Kidney (tissue), 14 donors: ENCODE measurements around the gene ELF5. TPM values are rescaled to one million over a fixed set of nuclear protein-coding genes. Genes with fewer than 3 reads are reported as not detected.

Experiments used
- DNase-seq, 5 donors: peaks; one replicate each; pipeline ENCODE4 v3.0.0-alpha.2; 2013 to 2020
- FAIRE-seq: peaks from 2 replicates; lab custom pipeline; 2012; peaks lifted over from hg19 to GRCh38; lab: Jason Lieb, UNC
- H3K27ac ChIP-seq, 2 donors: one replicate each; pipeline ENCODE4 v1.7.0; 2013; ENCODE audit warnings: low read depth in 2 of 2, low read length in 2 of 2, inconsistent platforms in 1 of 2
- H3K27me3 ChIP-seq: one replicate; pipeline ENCODE4 v1.7.1; 2013; ENCODE audit warnings: low read length, inconsistent platforms; ENCODE audit not compliant: control insufficient read depth, insufficient read depth
- H3K36me3 ChIP-seq, 3 donors: one replicate each; pipeline versions ENCODE4 v1.7.0 to v1.7.1; 2013; ENCODE audit warnings: low read length in 3 of 3, control low read depth in 1 of 3, inconsistent platforms in 1 of 3; ENCODE audit not compliant: insufficient read depth in 3 of 3, control insufficient read depth in 2 of 3
- H3K4me1 ChIP-seq, 3 donors: one replicate each; pipeline versions ENCODE4 v1.7.0 to v1.7.1; 2013; ENCODE audit warnings: low read length in 3 of 3, inconsistent platforms in 1 of 3, low read depth in 1 of 3; ENCODE audit not compliant: control insufficient read depth in 2 of 3, insufficient read depth in 2 of 3
- H3K4me3 ChIP-seq, 3 donors: one replicate each; pipeline versions ENCODE4 v1.7.0 to v1.8.1; 2013; ENCODE audit warnings: low read length in 3 of 3, control low read depth in 1 of 3, inconsistent platforms in 1 of 3
- H3K9ac ChIP-seq, 3 donors: one replicate each; pipeline versions ENCODE4 v1.7.0 to v1.7.1; 2013; ENCODE audit warnings: low read length in 3 of 3, control low read depth in 1 of 3, inconsistent platforms in 1 of 3
- H3K9me3 ChIP-seq, 3 donors: one replicate each; pipeline versions ENCODE4 v1.7.0 to v1.7.1; 2013; ENCODE audit warnings: low read length in 3 of 3, control low read depth in 1 of 3, inconsistent platforms in 1 of 3; ENCODE audit not compliant: control insufficient read depth in 2 of 3, insufficient read depth in 1 of 3
- CTCF ChIP-seq: IDR thresholded peaks from 3 replicates; pipeline ENCODE4 v1.5.1; 2012; ENCODE audit warnings: mild to moderate bottlenecking, moderate library complexity, borderline replicate concordance; ENCODE audit not compliant: insufficient read depth; ENCODE audit errors: extremely low read depth
- intact Hi-C: fragments of 100-400 bp; cut with DNase I; formaldehyde crosslinking; loops from one replicate; pipeline ENCODE4 v1.11.1; 2022
- polyA plus RNA-seq: library from polyadenylated mRNA; stranded (reverse); fragments of 350-450 nt; fragmentation: Illumina TruSeq; extraction: RNeasy Lipid Tissue Mini Kit (QIAGEN cat#74804); gene quantifications from one replicate; pipeline ENCODE4 v1.2.3, GENCODE V29; 2014; ENCODE audit warnings: low read depth, low replicate concordance; ENCODE audit not compliant: insufficient read depth
- total RNA-seq: library from RNA; stranded (reverse); fragmentation: NEBNext Ultra II Directional; extraction: Animal tissue kit (Norgen Biotek cat#: 25700); gene quantifications from one replicate; pipeline ENCODE4 v1.2.1, GENCODE V29; 2021
- donor health status: control.
- donor health status: control.
- donor health status: control.
- donor health status: control.
- donor health status: control.
- donor health status: DM: yes; HTN: yes; CAD: no.
- donor health status: Normal renal cell carcinoma (clear cell type).

Gene ELF5
- total and polyA plus RNA-seq, 2 donors from 2014 or later = 0.94 to 18.9 TPM

DNA sequence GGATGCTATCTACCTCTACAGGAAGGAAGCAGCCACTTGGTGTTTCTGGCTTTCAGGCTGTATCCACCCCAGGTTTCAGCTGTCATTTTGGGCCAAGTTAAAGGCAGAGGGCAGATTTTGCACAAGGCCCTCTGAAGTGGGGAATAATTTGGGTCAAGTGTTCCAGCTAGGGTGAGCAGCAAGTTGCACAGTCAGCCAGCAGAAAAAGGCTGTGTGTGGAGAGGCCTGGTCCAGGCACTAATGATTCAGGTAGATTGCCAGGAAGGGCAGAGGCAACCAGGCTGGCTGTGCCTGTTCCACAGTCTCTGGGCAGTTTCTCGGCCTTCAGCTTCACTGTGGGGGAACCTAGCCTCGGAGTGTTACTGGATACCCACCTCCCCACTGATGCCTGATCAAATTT, 8.6 kb upstream of the ELF5 start:
- TF ChIP-seq CTCF = no peak
- FAIRE-seq = no peak

DNA sequence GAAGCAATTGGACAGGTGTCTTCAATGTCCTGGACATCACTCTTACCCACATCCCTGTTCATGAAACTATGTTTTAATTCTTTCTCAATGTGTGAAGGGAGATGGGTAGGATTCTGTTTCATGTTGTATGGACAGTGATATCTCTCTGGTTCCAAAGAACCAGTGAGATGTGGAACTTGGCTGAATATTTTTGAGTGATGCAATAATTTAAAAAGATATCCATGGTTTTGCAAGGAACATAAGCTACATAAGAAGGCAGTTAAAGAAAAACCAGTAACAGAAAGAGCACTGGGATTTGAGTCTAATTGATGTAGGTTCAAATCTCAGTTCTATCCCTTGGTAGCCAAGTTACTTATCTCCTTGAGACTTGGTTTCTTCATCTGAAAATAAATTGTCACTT, 7.7 kb upstream of the ELF5 start:
- H3K27me3 ChIP-seq = no peaks in the 10 kb centered on the region
- H3K36me3 ChIP-seq = no peaks in the 10 kb centered on the region
- no peak for TF ChIP-seq CTCF
- FAIRE-seq (no peak), DNase-seq (no peak)
- H3K27ac ChIP-seq = no peak overlapping the region
- H3K9ac ChIP-seq = no peak overlapping the region
- H3K4me1 ChIP-seq = no peaks in the 10 kb centered on the region
- H3K9me3 ChIP-seq = no peaks in the 10 kb centered on the region
- intact Hi-C loops = no loop called here
- H3K4me3 ChIP-seq = no peak overlapping the region

More for the DNA sequence above, 8.6 kb upstream of the ELF5 start:
- intact Hi-C loops = no loop called here
- no peak overlapping the region for H3K9ac ChIP-seq
- no peaks in the 10 kb centered on the region for H3K4me1 ChIP-seq
- no peak overlapping the region for H3K27ac ChIP-seq
- H3K36me3 ChIP-seq = no peaks in the 10 kb centered on the region
- H3K4me3 ChIP-seq = no peak overlapping the region
- H3K9me3 ChIP-seq = no peaks in the 10 kb centered on the region
- no peaks in the 10 kb centered on the region for H3K27me3 ChIP-seq
- no peak for DNase-seq

GRCh38 chr11:34519595-34520235, 6.1 kb upstream of the ELF5 start:
- TF ChIP-seq CTCF = no peak
- no peaks in the 10 kb centered on the region for H3K36me3 ChIP-seq
- intact Hi-C loops = no loop called here
- no peak overlapping the region for H3K27ac ChIP-seq
- H3K4me1 ChIP-seq = no peaks in the 10 kb centered on the region
- no peak overlapping the region for H3K4me3 ChIP-seq
- H3K9ac ChIP-seq = no peak overlapping the region
- FAIRE-seq = no peak
- no peaks in the 10 kb centered on the region for H3K27me3 ChIP-seq
- no peak for DNase-seq
- no peaks in the 10 kb centered on the region for H3K9me3 ChIP-seq
